RWPE1 (cell line): ENCODE data around the gene ASCL1.

Experiments
- CTCF ChIA-PET: fragments of 350-600 bp; sonication (Branson Sonifier 250); formaldehyde crosslinking; extraction: SDS; loops from one replicate; lab custom pipeline; 2021; lab: Yijun Ruan, JAX
- POLR2A ChIA-PET: fragments of 400-600 bp; formaldehyde crosslinking; extraction: SDS; loops from one replicate; lab custom pipeline; 2020; ENCODE audit warnings: antibody characterized with exemption; ENCODE audit not compliant: low non-redundant PET; lab: Yijun Ruan, JAX
- DNase-seq: peaks from one replicate; pipeline ENCODE4 v3.0.0; 2012; ENCODE audit warnings: low spot score
- H3K27ac ChIP-seq: fragments of 450-650 bp; 2 replicates; pipeline ENCODE4 v1.5.1; 2017
- CTCF ChIP-seq: fragments of 450-650 bp; conservative IDR thresholded peaks from 2 replicates; pipeline ENCODE4 v1.5.1; 2017; ENCODE audit warnings: low read depth, mild to moderate bottlenecking

ASCL1 gene

GRCh38 chr12:102927220-102927619, 30.3 kb upstream of the ASCL1 start:
- ChIA-PET POLR2A (no interaction called here), CTCF (interaction anchor here (0.6 kb wide), 1 partner anchor 606 kb away, joined by 4 read pairs; no protein-coding TSS in a partner anchor)
- H3K27ac ChIP-seq: no peak overlapping the region
- no peak for DNase-seq
- TF ChIP-seq CTCF: no peak

GRCh38 chr12:102933168-102933567, 24.3 kb upstream of the ASCL1 start:
- POLR2A ChIA-PET: no interaction called here
- H3K27ac ChIP-seq: no peak overlapping the region
- DNase-seq: no peak
- CTCF ChIA-PET: no interaction called here
- no peak for TF ChIP-seq CTCF

- no peak for DNase-seq
- TF ChIP-seq CTCF: no peak
- ChIA-PET POLR2A (no interaction called here), CTCF (no interaction called here)
- no peak overlapping the region for H3K27ac ChIP-seq
Observed at GRCh38 chr12:102939059-102939458, 18.4 kb upstream of the ASCL1 start.

- TF ChIP-seq CTCF: no peak
- no peak overlapping the region for H3K27ac ChIP-seq
- ChIA-PET POLR2A (no interaction called here), CTCF (interaction anchor here (0.6 kb wide), 1 partner anchor 1129 kb away, joined by 3 read pairs; no protein-coding TSS in a partner anchor)
- DNase-seq: no peak
Observed at GRCh38 chr12:102939670-102940222, 17.7 kb upstream of the ASCL1 start.

- POLR2A ChIA-PET: no interaction called here
- CTCF ChIA-PET: no interaction called here
Observed at GRCh38 chr12:102946042-102946441, 11.4 kb upstream of the ASCL1 start.

GRCh38 chr12:102948941-102949352, 8.5 kb upstream of the ASCL1 start:
- peak; percentile 27 for DNase-seq

More at GRCh38 chr12:102946042-102946441, 11.4 kb upstream of the ASCL1 start:
- no peak overlapping the region for H3K27ac ChIP-seq
- DNase-seq: no peak
- no peak for TF ChIP-seq CTCF

More at GRCh38 chr12:102948941-102949352, 8.5 kb upstream of the ASCL1 start:
- TF ChIP-seq CTCF: peak; percentile 84
- ChIA-PET POLR2A (interaction anchor here (0.5 kb wide), 1 partner anchor 32 kb away, joined by 3 read pairs; no protein-coding TSS in a partner anchor), CTCF (interaction anchor here (0.5 to 1.8 kb wide), 9 partner anchors 14 to 1636 kb away, joined by 3 to 13 read pairs (median 3); no protein-coding TSS in a partner anchor)
- no peak overlapping the region for H3K27ac ChIP-seq
